ENCODE data around the gene FOXC2.
"Not testable (repeated sequence)": the region's sequence is repeated elsewhere in the genome, so short reads cannot be mapped to it uniquely, and the experiment has no call there.

Gene FOXC2

GRCh38 chr16:86575095-86575685 is 8.6 kb downstream of the FOXC2 start:
- no peak for DNase-seq

- no peak for DNase-seq
These were observed 9.3 kb downstream of the FOXC2 start for GRCh38 chr16:86575754-86576557.

GRCh38 chr16:86576591-86577313 is 10.1 kb downstream of the FOXC2 start:
- DNase-seq: no peak

GRCh38 chr16:86577314-86577971 is 10.8 kb downstream of the FOXC2 start:
- DNase-seq: no peak

- DNase-seq: no peak
These were observed 11.5 kb downstream of the FOXC2 start, which contains the start of gene FOXL1 for GRCh38 chr16:86578061-86578599. Gene FOXL1, plus strand, starts transcription at chr16:86578549. Its CDS starts 175 bp downstream, at chr16:86578724.

- no peak for DNase-seq
These were observed 12.1 kb downstream of the FOXC2 start for GRCh38 chr16:86578611-86579267.

- DNase-seq: no peak
These were observed 12.8 kb downstream of the FOXC2 start for GRCh38 chr16:86579268-86580062.

- no peak for DNase-seq
These were observed 13.6 kb downstream of the FOXC2 start for GRCh38 chr16:86580063-86580790.

GRCh38 chr16:86580791-86581170 is 14.2 kb downstream of the FOXC2 start:
- DNase-seq: no peak

- no peak for DNase-seq
These were observed 14.8 kb downstream of the FOXC2 start for GRCh38 chr16:86581458-86581857.

GRCh38 chr16:86584071-86584685 is 17.5 kb downstream of the FOXC2 start:
- DNase-seq: no peak

GRCh38 chr16:86584726-86585721 is 18.4 kb downstream of the FOXC2 start:
- no peak for DNase-seq

- DNase-seq: no peak
These were observed 19.4 kb downstream of the FOXC2 start for GRCh38 chr16:86585821-86586611.

GRCh38 chr16:86587487-86587886 is 20.9 kb downstream of the FOXC2 start:
- DNase-seq: no peak

GRCh38 chr16:86587955-86588354 is 21.3 kb downstream of the FOXC2 start:
- not testable (repeated sequence) for DNase-seq

- no peak for DNase-seq
These were observed 24.0 kb downstream of the FOXC2 start for GRCh38 chr16:86590501-86591144.

- DNase-seq: no peak
These were observed 24.6 kb downstream of the FOXC2 start for GRCh38 chr16:86591270-86591669.
